ENCODE data around the gene MIDN. TPM values are rescaled to one million over a fixed set of nuclear protein-coding genes. Genes with fewer than 3 reads are reported as not detected.
"Not testable (repeated sequence)": the region's sequence is repeated elsewhere in the genome, so short reads cannot be mapped to it uniquely, and the experiment has no call there.

The MIDN gene
- polyA plus RNA-seq (ENCODE audit: low read depth in 6 of 6), result 1 to 10 TPM in 5 of 6 donors, under 1 TPM in 1; 0.78 to 5.5 (median 2.7) TPM

DNA sequence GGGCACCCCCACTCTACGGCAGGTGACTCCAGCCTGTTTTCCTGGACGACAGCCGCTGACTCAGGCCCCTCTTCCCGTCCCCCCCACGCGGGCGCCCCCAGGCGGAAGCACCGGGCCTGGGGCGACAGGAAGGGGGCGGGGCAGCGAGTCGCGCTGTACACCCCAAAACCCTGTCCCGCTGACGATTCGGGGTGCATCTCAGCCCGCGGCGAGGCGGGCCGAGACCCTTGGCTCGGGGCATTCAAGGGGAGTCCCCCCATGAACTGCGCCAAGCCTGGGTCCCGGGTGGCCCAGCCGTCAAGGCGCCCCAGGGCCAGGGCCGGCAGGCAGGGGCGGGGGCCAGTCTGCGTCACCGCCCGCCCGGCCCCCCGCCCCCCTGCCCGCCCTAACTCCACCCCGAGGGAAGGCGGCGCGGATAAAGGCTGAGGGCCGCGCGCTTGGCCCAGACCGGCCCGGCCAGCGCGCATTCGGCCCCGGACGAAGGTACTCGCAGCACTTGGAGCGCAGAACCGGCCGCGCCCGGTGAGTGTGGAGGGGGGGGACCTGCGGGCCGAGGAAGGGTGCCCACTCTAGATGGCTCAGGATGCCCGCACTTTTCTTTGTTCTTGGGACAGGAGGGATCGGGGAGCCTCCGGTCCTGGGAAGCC lies at the start of gene MIDN:
Gene MIDN (plus strand): TSS at position 445 of the 647 bp plus-strand sequence. CDS start 1,714 bp downstream, outside the sequence.
- DNase-seq (peak; percentile 78), ATAC-seq (ENCODE audit: low read depth in 2 of 2) (peak; percentile 2 to 8)
- Mint-ChIP-seq H3K4me3 (peak within 1 kb of the TSS; percentile 64 to 93 (median 78)), H3K4me1 (peaks cover 16 to 24% (median 17%) of the 10 kb centered on the region in 3 donors), H3K27ac (peak within 1 kb of the TSS in 5 of 6 donors; percentile 21 to 94 (median 86)), H3K9me3 (no peaks in the 10 kb centered on the region), H3K27me3 (no peaks in the 10 kb centered on the region), H3K36me3 (no peaks in the 10 kb centered on the region)

DNA sequence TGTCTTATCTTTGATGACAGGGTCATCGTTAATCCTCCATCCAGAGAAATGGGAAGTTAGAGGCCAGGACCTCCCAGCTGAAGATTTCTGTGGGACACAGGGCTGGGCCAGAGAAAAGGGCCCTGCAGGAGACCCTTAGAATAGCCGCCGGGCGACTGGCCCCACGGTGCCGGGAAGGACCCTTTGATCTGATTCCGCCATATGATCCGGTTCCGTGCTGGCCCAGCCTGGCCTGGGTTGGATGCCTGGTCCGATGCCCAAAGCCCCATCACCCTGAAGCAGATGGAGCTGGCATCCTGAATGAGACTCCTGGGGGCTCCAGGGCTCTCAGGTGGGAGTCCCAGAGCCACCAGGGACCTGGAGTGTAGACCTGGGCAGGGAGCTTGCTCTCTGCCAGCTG lies 48.9 kb upstream of the MIDN start:
- Mint-ChIP-seq H3K4me1 (peaks cover 0 to 4% (median 4%) of the 10 kb centered on the region in 3 donors), H3K36me3 (no peaks in the 10 kb centered on the region), H3K27me3 (no peaks in the 10 kb centered on the region), H3K4me3 (no peak overlapping the region), H3K27ac (no peak overlapping the region), H3K9me3 (no peaks in the 10 kb centered on the region)
- DNase-seq (no peak), ATAC-seq (ENCODE audit: low read depth in 2 of 2) (no peak)

DNA sequence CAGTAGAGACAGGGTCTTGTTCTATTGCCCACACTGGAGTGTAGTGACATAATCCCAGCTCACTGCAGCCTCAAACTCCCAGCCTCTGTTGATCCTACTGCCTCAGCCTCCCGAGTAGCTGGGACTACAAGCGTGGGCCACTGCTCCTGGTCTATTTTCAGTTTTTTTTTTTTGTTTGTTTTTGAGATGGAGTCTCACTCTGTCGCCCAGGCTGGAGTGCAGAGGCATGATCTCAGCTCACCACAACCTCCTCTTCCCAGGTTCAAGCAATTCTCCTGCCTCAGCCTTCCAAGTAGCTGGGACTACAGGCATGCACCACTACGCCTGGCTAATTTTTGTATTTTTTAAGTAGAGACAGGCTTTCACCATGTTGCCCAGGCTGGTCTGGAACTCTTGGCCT lies 47.8 kb upstream of the MIDN start:
- H3K27ac Mint-ChIP-seq, result peak overlapping the region in 2 of 6 donors; percentile 60 to 69
- DNase-seq; H3K4me3 Mint-ChIP-seq; H3K36me3 Mint-ChIP-seq; H3K4me1 Mint-ChIP-seq; H3K27me3 Mint-ChIP-seq; ATAC-seq (ENCODE audit: low read depth in 2 of 2); H3K9me3 Mint-ChIP-seq: not testable (repeated sequence)

DNA sequence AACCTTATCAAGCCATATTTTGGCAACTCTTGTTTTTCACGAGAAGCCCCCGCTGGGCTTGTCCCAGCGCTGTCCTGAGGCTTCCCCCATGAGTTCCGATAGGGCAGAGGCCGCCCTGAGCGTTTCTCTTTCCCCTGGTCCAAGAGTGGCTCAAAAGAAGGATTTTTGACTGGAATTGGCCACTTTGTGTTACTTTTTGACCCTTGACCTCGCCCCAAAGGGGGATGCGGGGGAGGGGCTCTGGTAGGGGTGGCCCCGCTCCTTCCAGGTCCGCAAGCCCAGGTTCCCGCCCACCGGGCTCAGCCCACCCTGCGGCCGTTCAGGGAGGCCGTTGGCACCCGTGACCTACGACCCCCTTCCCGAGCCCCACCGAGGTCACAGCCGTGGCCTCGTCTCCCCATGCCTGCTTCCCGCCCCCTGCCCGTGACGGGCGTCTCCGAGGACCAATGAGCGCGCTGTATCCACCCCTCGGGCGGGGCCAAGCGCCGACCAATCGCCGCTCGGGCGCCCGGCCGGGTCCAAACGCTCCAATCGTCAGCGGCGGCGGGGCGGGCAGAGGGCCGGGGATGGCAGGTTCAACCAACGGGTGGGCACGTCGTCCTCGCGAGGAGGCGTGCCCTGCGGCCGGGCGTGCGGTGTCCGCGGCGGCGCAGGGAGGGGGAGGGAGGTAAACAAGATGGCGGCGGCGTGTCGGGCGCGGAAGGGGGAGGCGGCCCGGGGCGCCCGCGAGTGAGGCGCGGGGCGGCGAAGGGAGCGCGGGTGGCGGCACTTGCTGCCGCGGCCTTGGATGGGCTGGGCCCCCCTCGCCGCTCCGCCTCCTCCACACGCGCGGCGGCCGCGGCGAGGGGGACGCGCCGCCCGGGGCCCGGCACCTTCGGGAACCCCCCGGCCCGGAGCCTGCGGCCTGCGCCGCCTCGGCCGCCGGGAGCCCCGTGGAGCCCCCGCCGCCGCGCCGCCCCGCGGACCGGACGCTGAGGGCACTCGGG lies 43.0 kb upstream of the MIDN start, which contains the start of gene STK11:
Gene STK11 (plus strand): TSS at position 665 of the 986 bp plus-strand sequence. CDS start 1,136 bp downstream, outside the sequence.
- peak; percentile 100 for DNase-seq
- Mint-ChIP-seq H3K27me3 (no peaks in the 10 kb centered on the region), H3K36me3 (no peaks in the 10 kb centered on the region), H3K4me1 (peaks cover 20 to 35% (median 30%) of the 10 kb centered on the region in 3 donors), H3K27ac (peak within 1 kb of the TSS; percentile 78 to 95 (median 87)), H3K4me3 (peak within 1 kb of the TSS; percentile 92 to 99 (median 95)), H3K9me3 (no peaks in the 10 kb centered on the region)
- peak; percentile 92 for ATAC-seq (ENCODE audit: low read depth in 2 of 2)

DNA sequence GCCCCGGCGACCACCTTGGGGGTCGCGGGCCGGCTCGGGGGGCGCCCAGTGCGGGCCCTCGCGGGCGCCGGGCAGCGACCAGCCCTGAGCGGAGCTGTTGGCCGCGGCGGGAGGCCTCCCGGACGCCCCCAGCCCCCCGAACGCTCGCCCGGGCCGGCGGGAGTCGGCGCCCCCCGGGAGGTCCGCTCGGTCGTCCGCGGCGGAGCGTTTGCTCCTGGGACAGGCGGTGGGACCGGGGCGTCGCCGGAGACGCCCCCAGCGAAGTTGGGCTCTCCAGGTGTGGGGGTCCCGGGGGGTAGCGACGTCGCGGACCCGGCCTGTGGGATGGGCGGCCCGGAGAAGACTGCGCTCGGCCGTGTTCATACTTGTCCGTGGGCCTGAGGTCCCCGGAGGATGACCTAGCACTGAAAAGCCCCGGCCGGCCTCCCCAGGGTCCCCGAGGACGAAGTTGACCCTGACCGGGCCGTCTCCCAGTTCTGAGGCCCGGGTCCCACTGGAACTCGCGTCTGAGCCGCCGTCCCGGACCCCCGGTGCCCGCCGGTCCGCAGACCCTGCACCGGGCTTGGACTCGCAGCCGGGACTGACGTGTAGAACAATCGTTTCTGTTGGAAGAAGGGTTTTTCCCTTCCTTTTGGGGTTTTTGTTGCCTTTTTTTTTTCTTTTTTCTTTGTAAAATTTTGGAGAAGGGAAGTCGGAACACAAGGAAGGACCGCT lies 42.1 kb upstream of the MIDN start:
- Mint-ChIP-seq H3K4me1 (peaks cover 20 to 40% (median 33%) of the 10 kb centered on the region in 3 donors), H3K9me3 (no peaks in the 10 kb centered on the region), H3K4me3 (peak overlapping the region; percentile 92 to 99 (median 95)), H3K27ac (peak overlapping the region; percentile 78 to 95 (median 87)), H3K27me3 (no peaks in the 10 kb centered on the region), H3K36me3 (no peaks in the 10 kb centered on the region)
- ATAC-seq (ENCODE audit: low read depth in 2 of 2), result no peak
- DNase-seq, result no peak

DNA sequence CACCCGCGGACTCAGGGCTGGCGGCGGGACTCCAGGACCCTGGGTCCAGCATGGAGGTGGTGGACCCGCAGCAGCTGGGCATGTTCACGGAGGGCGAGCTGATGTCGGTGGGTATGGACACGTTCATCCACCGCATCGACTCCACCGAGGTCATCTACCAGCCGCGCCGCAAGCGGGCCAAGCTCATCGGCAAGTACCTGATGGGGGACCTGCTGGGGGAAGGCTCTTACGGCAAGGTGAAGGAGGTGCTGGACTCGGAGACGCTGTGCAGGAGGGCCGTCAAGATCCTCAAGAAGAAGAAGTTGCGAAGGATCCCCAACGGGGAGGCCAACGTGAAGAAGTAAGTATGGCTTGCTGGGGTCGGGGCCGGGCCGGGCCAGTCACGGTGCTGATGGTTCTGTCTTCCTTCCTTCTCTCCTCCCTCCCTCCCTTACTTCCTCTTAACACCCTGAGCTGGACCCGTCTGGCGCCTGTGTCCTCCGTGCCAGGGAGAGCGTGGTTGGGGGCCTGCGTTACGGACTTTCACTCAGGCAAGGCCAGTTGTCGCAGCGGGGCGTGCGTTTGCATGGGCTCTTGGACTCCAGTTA lies 41.4 kb upstream of the MIDN start:
- peak overlapping the region; percentile 92 to 99 (median 95) for H3K4me3 Mint-ChIP-seq
- H3K9me3 Mint-ChIP-seq, result no peaks in the 10 kb centered on the region
- ATAC-seq (ENCODE audit: low read depth in 2 of 2) (peak in 1 of 2 donors; percentile 4), DNase-seq (peak; percentile 47)
- H3K36me3 Mint-ChIP-seq, result no peaks in the 10 kb centered on the region
- peak overlapping the region; percentile 86 to 95 (median 90) for H3K27ac Mint-ChIP-seq
- H3K27me3 Mint-ChIP-seq, result no peaks in the 10 kb centered on the region
- peaks cover 25 to 44% (median 39%) of the 10 kb centered on the region in 3 donors for H3K4me1 Mint-ChIP-seq

DNA sequence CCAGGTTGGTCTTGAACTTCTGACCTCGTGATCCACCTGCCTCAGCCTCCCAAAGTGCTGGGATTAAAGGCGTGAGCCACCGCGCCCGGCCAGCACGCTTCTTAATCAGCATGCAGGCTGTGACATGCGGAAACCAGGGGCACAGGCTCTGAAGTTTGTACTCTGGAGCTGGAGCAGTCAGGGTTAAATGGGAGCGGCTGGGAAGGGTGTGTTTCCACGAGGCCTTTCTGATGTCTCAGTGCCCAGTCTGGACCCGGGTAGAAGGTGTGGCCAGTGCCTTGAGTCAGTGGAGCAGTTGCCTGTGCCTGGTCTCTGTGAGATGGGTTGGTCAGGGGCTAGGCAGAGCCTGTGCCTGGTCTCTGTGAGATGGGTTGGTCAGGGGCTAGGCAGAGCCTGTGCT lies 39.6 kb upstream of the MIDN start:
- Mint-ChIP-seq H3K4me3 (peak overlapping the region; percentile 6 to 99 (median 50)), H3K4me1 (peaks cover 28 to 55% (median 45%) of the 10 kb centered on the region in 3 donors)
- H3K36me3 Mint-ChIP-seq; ATAC-seq (ENCODE audit: low read depth in 2 of 2); H3K27ac Mint-ChIP-seq; H3K27me3 Mint-ChIP-seq; DNase-seq; H3K9me3 Mint-ChIP-seq: not testable (repeated sequence)

DNA sequence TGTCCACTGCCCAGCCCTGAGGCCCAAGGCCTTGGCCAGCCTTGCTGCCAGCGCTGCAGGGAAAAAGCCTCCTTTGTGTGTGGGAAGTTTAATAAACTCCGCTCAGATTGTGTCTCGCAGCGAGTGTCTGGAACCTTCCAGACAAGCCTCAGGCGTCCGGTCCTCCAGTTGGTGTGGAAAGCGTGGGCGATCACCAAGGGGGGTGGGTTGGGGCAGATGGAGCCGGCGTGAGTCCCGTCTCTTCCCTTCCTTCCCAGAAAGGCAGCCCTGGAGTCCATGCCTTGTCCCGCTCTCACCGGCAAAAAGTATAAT lies 38.2 kb upstream of the MIDN start:
- DNase-seq, result no peak
- H3K4me3 Mint-ChIP-seq, result peak overlapping the region in 3 of 8 donors; percentile 15 to 37 (median 22)
- no peaks in the 10 kb centered on the region for H3K36me3 Mint-ChIP-seq
- no peaks in the 10 kb centered on the region for H3K27me3 Mint-ChIP-seq
- ATAC-seq (ENCODE audit: low read depth in 2 of 2), result no peak
- no peaks in the 10 kb centered on the region for H3K9me3 Mint-ChIP-seq
- H3K27ac Mint-ChIP-seq, result no peak overlapping the region
- peaks cover 32 to 56% (median 53%) of the 10 kb centered on the region in 3 donors for H3K4me1 Mint-ChIP-seq

DNA sequence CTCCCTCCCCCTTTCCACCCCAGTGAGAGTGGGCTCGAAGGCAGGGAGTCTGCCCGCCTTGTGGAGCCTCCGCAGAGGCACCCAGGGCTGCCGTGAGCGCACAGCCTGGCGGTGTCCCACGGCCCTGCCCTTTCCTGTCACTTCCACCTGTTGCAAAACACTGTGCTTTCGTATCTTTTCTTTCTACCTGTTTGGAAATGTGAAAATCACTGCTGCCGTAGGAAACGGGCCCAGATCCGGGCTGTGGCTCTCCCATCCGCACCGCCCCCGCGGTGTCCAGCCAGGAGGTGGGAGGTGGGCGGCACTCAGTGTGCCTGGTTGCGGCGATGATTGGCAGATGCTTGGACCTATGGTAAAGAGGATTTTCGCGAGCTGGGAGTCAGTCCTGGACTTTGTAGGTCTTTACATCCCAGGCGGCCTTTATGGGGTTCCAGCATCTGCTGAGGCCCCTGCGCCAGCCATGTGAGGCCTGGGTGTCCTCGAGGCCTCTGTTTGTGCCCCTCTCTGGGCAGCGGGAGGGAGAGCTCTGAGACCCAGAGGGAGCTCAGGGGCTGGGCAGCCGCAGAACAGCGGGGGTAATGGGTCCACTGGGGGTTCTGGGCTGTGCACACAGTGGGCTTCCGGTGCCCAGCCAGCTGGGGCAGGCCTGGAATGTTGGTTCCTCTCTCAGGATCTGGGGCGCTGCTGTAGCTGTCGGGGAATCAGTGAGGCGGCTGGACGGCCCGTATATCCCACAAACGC lies 36.7 kb upstream of the MIDN start:
- Mint-ChIP-seq H3K4me3 (peak overlapping the region in 2 of 8 donors; percentile 61 to 77), H3K36me3 (no peaks in the 10 kb centered on the region), H3K27me3 (no peaks in the 10 kb centered on the region), H3K27ac (peak overlapping the region in 2 of 6 donors; percentile 15 to 53), H3K9me3 (no peaks in the 10 kb centered on the region), H3K4me1 (peaks cover 27 to 61% (median 49%) of the 10 kb centered on the region in 3 donors)
- ATAC-seq (ENCODE audit: low read depth in 2 of 2), result no peak
- DNase-seq, result no peak

DNA sequence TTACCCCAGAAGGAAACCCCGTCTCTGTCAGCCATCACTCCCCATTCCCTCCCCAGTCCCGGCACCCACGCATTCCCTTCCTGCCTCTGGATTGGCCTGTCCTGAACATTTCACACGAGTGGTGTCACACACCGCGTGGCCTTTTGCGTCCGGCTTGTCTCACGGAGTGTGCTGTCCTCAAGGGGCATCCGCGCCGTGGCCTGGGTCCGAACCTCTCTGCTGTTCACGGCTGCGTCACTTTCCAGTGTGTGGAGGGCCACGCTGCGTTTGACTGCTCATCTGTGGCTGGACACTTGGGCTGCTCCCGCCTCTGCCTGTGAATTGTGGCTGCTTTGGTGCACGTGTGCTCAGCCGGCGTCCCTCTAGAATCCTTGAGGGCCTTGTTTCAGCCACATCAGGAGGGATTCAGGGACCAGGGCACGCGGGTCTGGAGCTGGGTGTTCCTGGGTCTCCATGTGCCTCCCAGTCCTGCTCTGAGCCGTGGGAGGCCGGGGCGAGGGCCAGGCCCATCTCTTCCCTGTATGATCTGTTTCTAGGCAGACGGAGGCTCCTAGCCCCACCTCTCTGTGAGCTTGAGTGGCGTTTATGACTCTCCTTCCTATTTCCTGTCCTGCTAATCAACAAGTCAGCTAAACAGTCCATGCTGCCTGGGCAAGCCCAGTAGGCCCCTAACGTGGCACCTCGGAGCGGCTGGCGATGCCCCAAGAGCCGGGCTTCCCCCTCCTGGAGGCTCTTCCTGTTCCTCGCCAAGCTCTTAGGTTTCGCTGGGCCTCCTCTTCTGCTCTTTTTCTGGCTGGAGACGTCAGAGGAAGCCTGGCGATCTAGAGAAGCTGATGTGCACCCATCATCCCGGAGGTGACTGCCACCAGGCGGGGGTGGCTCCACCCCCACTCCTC lies 34.7 kb upstream of the MIDN start:
- Mint-ChIP-seq H3K9me3 (no peaks in the 10 kb centered on the region), H3K4me3 (peak overlapping the region; percentile 66 to 90 (median 77)), H3K4me1 (peaks cover 17 to 51% (median 39%) of the 10 kb centered on the region in 3 donors), H3K27ac (peak overlapping the region; percentile 90 to 98 (median 95)), H3K36me3 (no peaks in the 10 kb centered on the region), H3K27me3 (no peaks in the 10 kb centered on the region)
- DNase-seq (peak; percentile 55), ATAC-seq (ENCODE audit: low read depth in 2 of 2) (peak; percentile 94 to 95)

DNA sequence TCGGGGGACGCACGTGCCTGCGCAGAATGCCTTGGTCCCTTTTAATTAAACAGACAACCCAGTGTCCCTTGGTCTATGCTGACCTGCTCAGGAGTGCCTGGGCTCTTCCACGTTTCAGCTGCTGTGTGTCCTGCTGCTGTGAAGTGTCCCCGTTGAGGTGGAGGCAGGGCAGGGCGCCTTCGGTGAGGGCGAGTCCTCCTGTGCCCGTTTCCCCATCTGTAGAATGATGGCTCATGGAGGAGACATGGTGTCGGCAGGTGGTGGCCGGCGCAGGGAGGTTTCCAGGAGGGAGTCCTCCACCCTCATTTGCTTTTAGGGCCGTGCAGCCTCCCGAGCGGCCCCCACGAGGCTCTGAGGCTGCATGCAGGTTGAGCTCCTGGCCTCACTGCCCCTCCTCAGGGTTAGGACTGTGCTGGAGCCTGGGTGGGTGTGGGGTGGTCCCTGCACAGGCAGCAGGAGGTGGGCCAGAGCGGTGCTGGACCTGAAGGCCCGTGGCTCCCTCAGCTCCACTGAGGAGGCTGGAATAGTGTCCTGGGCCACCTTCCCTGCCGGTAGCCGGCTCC lies 34.0 kb upstream of the MIDN start:
- H3K36me3 Mint-ChIP-seq, result no peaks in the 10 kb centered on the region

More for the DNA sequence above, 34.0 kb upstream of the MIDN start:
- peak overlapping the region in 6 of 8 donors; percentile 66 to 90 (median 77) for H3K4me3 Mint-ChIP-seq
- DNase-seq (no peak), ATAC-seq (ENCODE audit: low read depth in 2 of 2) (no peak)
- H3K27me3 Mint-ChIP-seq, result no peaks in the 10 kb centered on the region
- no peaks in the 10 kb centered on the region for H3K9me3 Mint-ChIP-seq
- H3K4me1 Mint-ChIP-seq, result peaks cover 17 to 48% (median 38%) of the 10 kb centered on the region in 3 donors
- peak overlapping the region in 4 of 6 donors; percentile 90 to 98 (median 95) for H3K27ac Mint-ChIP-seq

Data from naive B cell (primary cell).